GM18511 (cell line): ENCODE measurements around the gene ABR.
"Not testable (repeated sequence)": the region's sequence is repeated elsewhere in the genome, so short reads cannot be mapped to it uniquely, and the experiment has no call there.

Experiments used
- ATAC-seq: cut with Tn5 transposase; IDR thresholded peaks from one replicate; pipeline ENCODE4 v1.9.1; 2021; ENCODE audit warnings: mild to moderate bottlenecking, moderate library complexity; ENCODE audit not compliant: unreplicated experiment

The ABR gene

DNA sequence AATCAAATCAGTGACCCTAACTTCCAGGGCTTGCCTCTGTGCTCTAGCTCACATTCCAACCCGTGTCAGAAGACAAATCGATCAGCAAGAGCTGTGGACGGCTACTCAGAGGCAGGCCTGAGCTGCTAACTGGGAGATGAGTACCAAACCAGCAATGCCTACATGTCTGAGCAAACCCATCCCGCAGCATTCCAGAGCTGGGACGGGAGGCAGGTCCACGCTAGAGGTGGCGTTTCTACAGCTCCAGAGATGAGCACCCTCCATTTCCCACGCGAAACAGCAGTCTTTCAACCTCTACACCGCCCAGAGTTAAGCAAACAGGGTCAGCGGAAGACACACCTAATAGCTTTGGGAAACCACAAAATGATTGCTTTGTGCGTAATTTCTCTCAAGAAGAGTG is 206.7 kb downstream of the ABR start:
- ATAC-seq = no peak

DNA sequence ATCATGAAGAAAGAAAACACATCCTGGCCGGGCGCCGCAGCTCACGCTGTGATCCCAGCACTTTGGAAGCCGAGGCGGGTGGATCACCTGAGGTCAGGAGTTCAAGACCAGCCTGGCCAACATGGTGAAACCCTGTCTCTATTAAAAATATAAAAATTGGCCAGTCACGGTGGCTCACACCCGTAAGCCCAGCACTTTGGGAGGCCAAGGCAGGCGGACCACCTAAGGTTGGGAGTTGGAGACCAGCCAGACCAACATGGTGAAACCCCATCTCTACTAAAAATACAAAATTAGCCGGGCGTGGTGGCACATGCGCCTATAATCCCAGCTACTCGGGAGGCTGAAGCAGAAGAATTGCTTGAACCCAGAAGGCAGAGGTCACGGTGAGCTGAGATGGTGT is 207.9 kb downstream of the ABR start:
- not testable (repeated sequence) for ATAC-seq

DNA sequence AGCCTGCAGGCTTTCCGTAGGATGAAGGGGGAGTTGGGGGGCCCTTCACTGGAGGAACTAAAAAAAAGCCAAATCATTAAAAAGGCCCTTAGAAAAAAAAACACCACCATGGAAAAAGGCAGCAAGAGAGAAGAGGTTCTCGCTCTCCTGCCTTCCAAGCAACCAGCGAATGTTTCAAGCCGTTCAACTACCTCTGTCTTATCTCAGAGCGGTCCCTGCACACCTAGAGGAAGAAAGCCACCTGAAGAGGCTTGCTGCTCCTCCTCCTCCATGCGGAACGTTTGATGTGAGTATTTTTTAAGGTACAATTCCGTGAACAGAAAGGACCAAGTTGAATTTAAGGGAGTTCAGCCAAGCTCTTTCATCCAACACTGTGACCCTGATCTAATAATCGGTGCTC is 209.4 kb downstream of the ABR start:
- ATAC-seq = no peak

DNA sequence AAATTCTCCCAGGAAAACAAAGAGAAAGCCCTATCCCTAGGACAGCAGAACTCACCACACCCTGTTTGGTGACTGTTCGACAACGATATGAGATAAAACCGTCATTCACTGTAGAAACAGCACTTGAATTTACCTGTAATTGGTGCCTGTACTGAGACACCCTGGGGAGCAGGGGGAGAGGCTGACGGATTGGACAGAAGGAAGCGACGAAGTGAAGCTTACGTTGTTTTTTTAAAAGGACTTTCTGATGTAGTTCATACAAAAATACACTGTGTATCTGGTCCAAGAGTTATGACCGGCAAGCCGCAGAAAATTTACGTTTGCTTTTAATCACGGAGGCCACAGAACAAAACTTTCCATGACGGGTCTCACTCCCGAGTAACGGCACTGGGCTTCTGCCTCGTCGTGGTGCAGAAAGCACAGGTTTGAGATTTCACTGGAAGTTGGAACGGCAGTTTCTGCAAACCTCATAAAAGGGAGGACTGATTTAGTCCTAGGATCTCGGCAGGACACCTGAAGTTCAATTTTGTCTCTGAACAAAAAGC is 209.9 kb downstream of the ABR start:
- ATAC-seq = no peak

DNA sequence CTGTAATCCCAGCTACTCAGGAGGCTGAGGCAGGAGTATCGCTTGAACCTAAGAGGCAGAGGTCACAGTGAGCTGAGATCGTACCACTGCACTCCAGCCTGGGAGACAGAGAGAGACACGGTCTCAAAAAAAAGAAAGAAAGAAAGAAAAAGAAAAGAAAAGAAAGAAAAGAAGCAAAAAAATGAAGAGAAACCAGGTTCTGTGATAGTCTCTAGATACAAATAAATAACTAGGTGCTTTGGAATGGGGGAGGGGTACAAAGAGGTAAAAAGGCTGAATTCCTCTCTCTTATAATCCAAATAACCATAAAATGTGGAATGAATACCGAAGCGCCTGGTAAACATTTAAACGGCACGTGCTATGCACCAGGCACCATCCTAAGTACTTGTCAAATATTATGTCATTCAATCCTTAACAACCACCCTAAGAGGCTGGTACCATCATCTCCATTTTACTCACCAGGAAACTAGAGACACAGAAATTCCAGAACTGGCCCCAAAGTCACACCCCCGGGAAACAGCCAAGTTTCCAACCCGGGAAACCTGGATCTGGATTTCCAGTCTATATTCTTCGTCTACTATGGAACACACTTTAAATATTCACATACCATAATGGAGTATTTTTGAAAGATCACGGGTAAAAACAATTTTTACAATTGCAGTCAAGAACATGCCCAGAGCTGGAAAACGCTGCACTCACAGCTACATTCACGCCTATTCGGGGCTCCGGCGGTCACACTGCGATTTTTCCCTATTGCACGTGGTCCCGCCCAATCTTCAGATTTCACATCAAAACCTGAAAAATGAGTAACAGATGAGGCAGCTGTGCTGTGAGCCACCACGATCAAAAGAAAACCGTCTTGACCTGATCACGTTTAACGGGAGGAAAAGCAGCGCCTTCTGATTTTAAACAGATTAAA is 210.7 kb downstream of the ABR start:
- ATAC-seq = no peak

DNA sequence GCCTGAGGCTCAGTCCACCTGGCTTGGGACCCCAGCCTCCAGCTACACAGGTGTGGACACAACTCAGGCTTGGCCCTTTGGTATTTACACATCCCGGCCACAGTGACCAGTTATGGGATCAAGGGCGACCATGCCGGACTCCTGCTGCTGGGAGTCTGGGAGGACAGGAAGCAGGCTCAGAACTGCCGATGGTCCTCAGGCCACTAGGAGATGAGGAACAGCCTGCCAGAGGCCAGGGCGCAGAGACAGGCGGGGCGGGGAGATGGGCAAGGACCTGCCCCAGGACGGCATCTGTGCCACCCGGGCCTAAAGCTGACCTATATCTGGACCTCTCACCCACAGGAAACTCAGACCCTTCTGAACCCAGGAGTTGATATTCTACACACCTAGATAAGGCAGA is 212.7 kb downstream of the ABR start:
- ATAC-seq = no peak

DNA sequence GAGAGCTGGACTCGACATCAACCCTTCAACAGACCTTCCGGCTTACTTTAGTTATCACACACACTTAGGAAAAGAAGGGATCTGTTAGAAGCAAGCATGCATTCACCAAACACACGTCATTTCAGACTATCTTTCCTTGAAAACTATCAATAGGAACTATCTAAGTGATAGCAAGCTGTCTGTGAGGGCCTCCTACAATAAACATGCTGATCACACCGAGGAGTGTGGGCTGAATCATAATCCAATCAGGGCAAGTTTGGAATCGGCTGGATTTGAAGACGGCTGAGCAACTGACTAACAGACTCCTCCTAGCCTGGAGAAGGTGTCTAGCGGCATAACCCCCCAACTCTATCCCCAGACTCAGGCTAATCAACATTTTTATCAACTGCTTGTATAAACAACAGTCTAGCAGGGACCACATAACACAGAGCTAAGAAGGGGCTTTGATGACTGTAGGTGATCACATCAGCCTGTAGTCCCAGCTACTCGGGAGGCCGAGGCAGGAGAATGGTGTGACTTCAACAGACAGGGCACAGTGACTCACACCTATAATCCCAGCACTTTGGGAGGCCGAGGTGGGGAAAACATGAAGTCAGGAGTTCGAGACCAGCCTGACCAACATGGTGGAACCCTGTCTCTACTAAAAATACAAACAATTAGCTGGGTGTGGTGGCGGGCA is 214.3 kb downstream of the ABR start:
- no peak for ATAC-seq

DNA sequence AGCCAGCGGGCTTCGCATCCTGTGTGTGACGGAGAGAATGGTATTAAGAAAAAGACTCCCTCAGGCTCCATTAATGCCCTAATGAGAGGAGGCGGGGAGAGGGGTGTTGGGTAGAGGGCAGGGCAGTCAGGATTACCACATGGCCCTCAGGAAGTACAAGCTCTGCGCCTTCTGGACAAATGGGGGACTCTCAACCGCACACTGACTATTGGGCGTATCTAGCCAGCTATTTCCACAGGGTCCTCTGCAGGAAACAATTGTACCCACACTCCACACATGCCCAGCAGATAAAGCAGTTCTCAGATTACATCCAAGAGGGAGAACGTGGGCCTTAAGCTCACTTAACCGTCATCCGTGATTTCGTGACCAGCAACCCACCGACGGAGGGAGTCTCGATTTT is 214.9 kb downstream of the ABR start:
- no peak for ATAC-seq

DNA sequence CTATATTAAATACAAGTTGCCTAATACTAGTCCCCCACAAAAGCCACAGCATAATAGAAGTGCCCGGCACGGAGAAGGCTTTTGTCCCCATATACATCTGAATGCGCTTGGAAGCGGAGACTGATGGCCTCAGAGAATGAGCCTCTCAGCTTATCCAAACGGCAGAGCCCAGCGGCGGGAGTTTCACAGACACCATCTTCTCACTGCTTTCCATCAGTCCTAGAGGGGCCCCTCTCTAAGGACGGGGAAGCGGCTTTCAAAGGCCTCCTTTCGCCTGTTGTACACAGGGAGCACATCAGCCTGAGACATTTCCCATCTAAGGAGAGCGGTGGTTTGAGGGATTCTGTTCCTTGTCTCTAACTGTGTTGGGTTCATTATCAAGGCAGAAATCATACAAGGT is 217.1 kb downstream of the ABR start:
- no peak for ATAC-seq

DNA sequence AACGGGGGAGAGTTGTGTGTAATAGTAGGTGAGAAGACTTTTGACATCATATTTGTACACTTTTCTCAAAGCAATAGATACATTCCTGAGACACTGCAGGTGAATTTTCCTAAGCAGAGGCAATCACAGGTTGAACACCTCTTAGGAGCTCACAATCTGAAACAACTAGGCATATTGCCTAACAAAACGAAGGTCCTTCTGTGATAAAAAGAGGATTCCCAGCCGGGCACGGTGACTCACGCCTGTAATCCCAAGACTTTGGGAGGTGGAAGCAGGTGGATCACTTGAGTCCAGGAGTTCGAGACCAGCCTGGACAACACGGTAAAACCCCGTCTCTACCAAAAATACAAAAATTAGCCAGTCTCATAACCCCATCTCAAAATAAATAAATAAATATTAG is 217.6 kb downstream of the ABR start:
- ATAC-seq = no peak

DNA sequence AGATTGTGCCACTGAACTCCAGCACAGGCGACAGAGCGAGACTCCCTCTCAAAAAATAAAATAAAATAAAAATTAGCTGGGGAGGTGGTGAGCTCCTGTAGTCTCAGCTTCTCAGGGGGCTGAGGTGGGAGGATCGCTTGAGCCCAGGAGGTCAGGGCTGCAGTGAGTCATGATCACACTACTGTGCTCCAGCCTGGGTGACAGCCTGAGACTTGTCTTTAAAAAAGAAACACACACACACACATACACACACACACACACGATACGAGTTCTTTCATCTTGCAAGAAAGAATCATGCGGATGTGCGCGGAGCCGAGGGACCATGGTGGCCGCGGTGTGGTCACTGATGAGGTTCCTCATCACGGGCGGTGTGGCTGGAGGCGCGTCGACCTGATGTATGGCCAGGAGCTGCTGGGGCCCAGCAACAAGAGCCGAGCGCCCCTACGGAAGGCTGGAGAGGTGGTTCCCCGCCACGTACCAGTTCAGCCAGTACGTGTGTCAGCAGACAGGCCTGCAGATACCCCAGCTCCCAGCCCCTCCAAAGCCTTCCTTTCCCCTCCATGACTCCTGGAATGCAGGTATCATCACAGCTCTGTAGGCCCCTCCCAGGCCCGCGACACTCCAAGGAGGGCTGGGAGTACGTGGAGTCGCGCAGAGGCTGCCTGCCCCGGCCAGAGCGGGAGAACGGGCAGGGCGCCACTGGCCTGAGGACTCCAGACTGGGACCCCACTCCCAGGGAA is 220.9 kb downstream of the ABR start:
- ATAC-seq = no peak

DNA sequence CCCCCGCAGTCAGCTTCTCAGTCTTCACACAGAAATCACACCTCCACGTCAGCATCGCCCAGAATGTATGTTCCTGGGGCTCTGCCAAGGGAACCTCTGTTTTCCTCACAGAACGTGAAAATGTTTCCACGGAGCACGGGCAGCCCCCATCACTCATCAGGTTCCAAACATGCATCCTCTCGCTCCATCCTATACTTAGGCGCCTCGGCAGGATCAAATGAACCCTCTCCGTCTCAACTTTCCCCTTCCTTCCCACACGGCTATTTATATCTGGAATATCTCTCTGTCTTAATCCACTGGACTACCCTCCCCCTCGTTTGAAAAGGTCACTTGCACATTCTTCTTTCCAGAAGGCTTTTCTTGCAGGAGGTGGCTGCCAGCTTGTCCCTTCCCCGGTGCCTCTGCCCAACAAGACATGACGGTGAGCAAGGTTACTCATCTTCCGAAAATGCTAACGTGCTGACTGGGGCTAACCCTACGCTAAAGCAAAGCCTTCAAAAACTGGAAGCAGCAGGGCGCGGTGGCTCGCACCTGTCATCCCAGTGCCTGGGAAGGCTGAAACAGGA is 221.8 kb downstream of the ABR start:
- ATAC-seq = no peak

DNA sequence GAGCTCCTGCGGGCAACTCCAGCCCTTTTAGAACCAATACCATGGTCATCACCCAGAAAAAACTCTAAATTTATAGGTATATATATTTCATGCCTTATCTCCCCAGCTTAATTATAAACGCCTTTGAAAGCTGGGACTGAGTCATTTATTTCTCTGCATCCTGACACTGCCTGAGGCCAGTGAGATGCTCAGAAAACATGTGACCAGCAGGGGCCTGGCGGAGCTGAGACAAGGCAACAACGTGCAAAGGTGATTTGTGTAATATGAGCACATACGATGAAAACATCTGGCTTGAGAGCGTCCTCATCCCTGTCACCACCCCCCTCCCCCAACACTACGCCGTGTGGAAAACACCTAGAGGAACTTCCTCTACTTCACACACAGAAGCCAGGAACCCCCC is 222.9 kb downstream of the ABR start:
- ATAC-seq = no peak

DNA sequence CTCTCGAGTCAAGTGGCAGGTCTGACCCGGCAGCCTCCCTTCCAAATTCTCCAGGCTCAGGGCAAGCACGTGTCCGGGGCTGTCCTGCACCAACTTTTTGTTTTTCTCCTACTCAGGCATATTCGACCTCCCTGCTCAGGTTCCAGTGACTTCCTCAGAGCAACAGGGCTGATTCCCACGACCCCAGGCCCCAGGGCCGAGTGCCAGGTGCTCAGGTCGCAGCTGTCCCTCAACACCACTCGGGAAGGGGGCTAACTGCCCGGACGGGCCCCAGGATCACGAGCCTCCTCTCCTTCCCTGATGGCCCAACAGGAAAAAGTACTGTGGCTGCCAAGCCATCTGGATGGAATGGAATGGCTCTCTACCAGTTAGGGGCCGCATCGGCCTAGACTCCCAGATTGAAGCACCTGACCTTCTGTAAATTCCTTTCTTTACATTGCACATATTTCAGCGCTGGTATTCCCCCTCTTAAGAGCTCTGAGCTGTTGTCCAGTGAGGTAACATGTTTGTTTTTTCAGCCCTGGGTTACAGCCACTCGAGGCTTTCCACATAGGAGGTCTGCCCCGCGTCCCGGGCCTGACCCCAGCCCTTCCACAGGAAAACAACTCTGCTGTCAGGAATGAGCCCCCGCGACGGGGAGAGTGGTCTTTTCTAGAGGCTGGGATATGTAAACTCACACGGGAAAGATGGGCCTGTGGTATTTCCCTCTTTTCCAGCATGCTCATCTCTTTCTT is 225.2 kb downstream of the ABR start:
- no peak for ATAC-seq

DNA sequence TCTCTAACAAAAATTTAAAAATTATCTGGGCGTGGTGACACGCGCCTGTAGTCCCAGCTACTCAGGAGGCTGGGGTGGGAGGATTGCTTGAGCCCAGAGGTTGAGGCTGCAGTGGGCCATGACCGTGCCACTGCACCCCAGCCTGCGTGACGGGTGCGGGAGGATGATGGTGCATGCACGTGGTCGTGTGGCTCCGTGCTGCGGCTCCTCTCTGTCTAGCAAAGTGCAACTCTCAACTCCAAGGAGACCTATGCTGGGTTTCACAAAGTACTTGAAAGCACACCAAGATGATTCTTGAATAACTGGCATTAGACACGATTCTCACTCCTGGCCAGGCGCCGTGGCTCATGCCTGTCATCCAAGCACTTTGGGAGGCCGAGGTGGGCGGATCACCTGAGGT is 226.0 kb downstream of the ABR start:
- ATAC-seq = no peak
